K562 (cell line): ENCODE measurements around the gene GGACT. TPM values are rescaled to one million over a fixed set of nuclear protein-coding genes. Genes with fewer than 3 reads are reported as not detected.

ENCODE experiments used
- ATAC-seq: fragments of 200-7000 bp; cut with Tn5 transposase; 3 replicates; pipeline ENCODE4 v1.9.1; 2020; ENCODE audit warnings: moderate library complexity
- BruUV-seq: library from RNA; stranded (reverse); fragments of 400-500 nt; replicated peaks from 2 replicates; lab custom pipeline; 2021; lab: Mats Ljungman, UMichigan
- CTCF ChIA-PET: fragments of 300-600 bp; formaldehyde crosslinking; extraction: SDS; loops from one replicate; lab custom pipeline; 2021; ENCODE audit warnings: low intra/inter-chr PET ratio; lab: Yijun Ruan, JAX
- POLR2A ChIA-PET: fragments of 300-600, 350-650 bp; sonication (Branson Sonifier 250); formaldehyde crosslinking; extraction: SDS; loops from one replicate; lab custom pipeline; 2021; ENCODE audit warnings: antibody characterized with exemption, inconsistent platforms; lab: Yijun Ruan, JAX
- DNase-seq, 4 experiments: peaks; one replicate each; pipeline versions ENCODE4 v3.0.0 to v3.0.0-alpha.2; 2011 to 2018; ENCODE audit warnings: low spot score in 3 of 4, mixed read lengths in 3 of 4; ENCODE audit errors: extremely low read depth in 1 of 4
- FAIRE-seq: peaks from 2 replicates; lab custom pipeline; 2011; peaks lifted over from hg19 to GRCh38; lab: Jason Lieb, UNC
- H2AFZ ChIP-seq: 2 replicates; pipeline ENCODE4 v1.6.0; 2011; ENCODE audit warnings: low read depth, low read length, control low read depth, inconsistent platforms
- H3K27ac ChIP-seq: fragments of 200-600 bp; 3 replicates; pipeline ENCODE4 v1.8.0; 2011; ENCODE audit warnings: low read depth, mild to moderate bottlenecking, control low read depth, inconsistent platforms, low read length, moderate library complexity, mixed read lengths; ENCODE audit errors: extremely low read depth
- H3K27me3 ChIP-seq, 2 experiments: fragments of 300-600 bp in 1 of 2; 2 replicates in 1 of 2; 3 replicates in 1 of 2; pipeline versions ENCODE4 v1.6.0 to v1.8.0; 2011; ENCODE audit warnings: inconsistent platforms in 2 of 2, low read length in 2 of 2, mild to moderate bottlenecking in 1 of 2, mixed read lengths in 1 of 2, moderate library complexity in 1 of 2; ENCODE audit not compliant: control insufficient read depth in 2 of 2, insufficient read depth in 2 of 2
- H3K36me3 ChIP-seq: fragments of 300-600 bp; 3 replicates; pipeline ENCODE4 v1.8.0; 2011; ENCODE audit warnings: mild to moderate bottlenecking, low read length, inconsistent platforms; ENCODE audit not compliant: control insufficient read depth, insufficient read depth
- H3K4me1 ChIP-seq, 2 experiments: fragments of 200-600 bp in 1 of 2; replicated peaks in 1 of 2; 2 replicates in 1 of 2; 3 replicates in 1 of 2; pipeline versions ENCODE4 v1.5.1 to v1.8.0; 2011; ENCODE audit warnings: inconsistent platforms in 2 of 2, low read length in 2 of 2, mild to moderate bottlenecking in 1 of 2, mixed read lengths in 1 of 2, moderate library complexity in 1 of 2; ENCODE audit not compliant: control insufficient read depth in 2 of 2, insufficient read depth in 2 of 2
- H3K4me2 ChIP-seq: 2 replicates; pipeline ENCODE4 v1.6.1; 2011; ENCODE audit warnings: low read length, control low read depth, inconsistent platforms, mixed read lengths; ENCODE audit not compliant: insufficient read depth
- H3K4me3 ChIP-seq: fragments of 200-600 bp; sonication (generic), shearing (Covaris generic); 2 replicates; pipeline ENCODE4 v1.5.1; 2016; ENCODE audit warnings: control low read depth, inconsistent platforms
- H3K79me2 ChIP-seq: fragments of 200-600 bp; 3 replicates; pipeline ENCODE4 v1.8.0; 2011; ENCODE audit warnings: low read length, inconsistent platforms; ENCODE audit not compliant: control insufficient read depth, insufficient read depth
- H3K9ac ChIP-seq, 2 experiments: 2 replicates each; pipeline versions ENCODE4 v1.6.0 to v1.6.1; 2011; ENCODE audit warnings: low read depth in 2 of 2, low read length in 2 of 2, control low read depth in 1 of 2, inconsistent platforms in 1 of 2, mild to moderate bottlenecking in 1 of 2, mixed read lengths in 1 of 2; ENCODE audit not compliant: insufficient read depth in 1 of 2
- H3K9me1 ChIP-seq: one replicate; pipeline ENCODE4 v1.6.0; 2011; ENCODE audit warnings: inconsistent platforms, mild to moderate bottlenecking, low read length, moderate library complexity; ENCODE audit not compliant: control insufficient read depth, insufficient read depth
- H3K9me3 ChIP-seq: replicated peaks from 2 replicates; pipeline ENCODE4 v1.5.1; 2011; ENCODE audit warnings: low read depth, low read length, inconsistent platforms; ENCODE audit not compliant: control insufficient read depth, insufficient read depth
- H4K20me1 ChIP-seq: replicated peaks from 2 replicates; pipeline ENCODE4 v1.6.1; 2011; ENCODE audit warnings: low read length, inconsistent platforms, mixed read lengths; ENCODE audit not compliant: control insufficient read depth, insufficient read depth
- CBFA2T3 ChIP-seq: fragments of 450-650 bp; IDR thresholded peaks from 2 replicates; pipeline ENCODE4 v1.6.1; 2017
- E2F5 ChIP-seq: sonication (generic); formaldehyde crosslinking; IDR thresholded peaks from 2 replicates; pipeline ENCODE4 v1.8.0; 2022; ENCODE audit warnings: mild to moderate bottlenecking, missing genetic modification reagents
- ETV5 ChIP-seq: sonication (generic); formaldehyde crosslinking; IDR thresholded peaks from 2 replicates; pipeline ENCODE4 v1.4.0; 2020; ENCODE audit warnings: low read depth, mild to moderate bottlenecking, missing genetic modification reagents
- FOXP4 ChIP-seq: sonication (generic); formaldehyde crosslinking; IDR thresholded peaks from 2 replicates; pipeline ENCODE4 v1.8.0; 2022; ENCODE audit warnings: mild to moderate bottlenecking, missing genetic modification reagents, borderline replicate concordance
- KLF13 ChIP-seq: fragments of 450-650 bp; IDR thresholded peaks from 2 replicates; pipeline ENCODE4 v1.6.1; 2016; ENCODE audit warnings: missing genetic modification characterization, low read depth, mild to moderate bottlenecking, missing compliant biosample characterization, moderate library complexity, borderline replicate concordance
- MCM2 ChIP-seq: fragments of 450-650 bp; IDR thresholded peaks from 2 replicates; pipeline ENCODE4 v1.6.1; 2017; ENCODE audit warnings: low read depth, mild to moderate bottlenecking
- MLX ChIP-seq, 2 experiments: fragments of 450-650 bp in 1 of 2; sonication (generic) in 1 of 2; formaldehyde crosslinking; conservative IDR thresholded peaks; 2 replicates each; pipeline versions ENCODE4 v1.4.0 to v1.8.1; 2020 to 2022; ENCODE audit warnings: mild to moderate bottlenecking in 1 of 2, missing genetic modification reagents in 1 of 2
- NFIC ChIP-seq: fragments of 450-650 bp; IDR thresholded peaks from 2 replicates; pipeline ENCODE4 v1.6.1; 2017; ENCODE audit warnings: mild to moderate bottlenecking, inconsistent platforms
- NR1H2 ChIP-seq: sonication (generic); formaldehyde crosslinking; IDR thresholded peaks from 2 replicates; pipeline ENCODE4 v1.4.0; 2020; ENCODE audit warnings: mild to moderate bottlenecking, missing genetic modification reagents
- POU5F1 ChIP-seq: fragments of 150-350 bp; IDR thresholded peaks from 2 replicates; pipeline ENCODE4 v1.6.1; 2014; ENCODE audit warnings: borderline replicate concordance, low read length, low read depth, mild to moderate bottlenecking; ENCODE audit not compliant: partially characterized antibody
- SFPQ ChIP-seq: fragments of 200-400 bp; formaldehyde crosslinking; IDR thresholded peaks from 2 replicates; pipeline ENCODE4 v1.6.1; 2017; ENCODE audit warnings: mild to moderate bottlenecking, low read depth, low read length, moderate library complexity
- ZFP30 ChIP-seq: fragments of 250-450 bp; sonication (Bioruptor Pico); IDR thresholded peaks from 2 replicates; pipeline ENCODE4 v1.8.0; 2022; ENCODE audit warnings: moderate library complexity, mild to moderate bottlenecking, inconsistent platforms, borderline replicate concordance
- ZNF143 ChIP-seq: sonication (generic); formaldehyde crosslinking; IDR thresholded peaks from 2 replicates; pipeline ENCODE4 v1.9.0; 2022; ENCODE audit warnings: mild to moderate bottlenecking, missing genetic modification reagents
- ZNF316 ChIP-seq: fragments of 450-650 bp; IDR thresholded peaks from 2 replicates; pipeline ENCODE4 v1.6.1; 2016
- ZNF436 ChIP-seq: fragments of 250-450, 450-650 bp; sonication (Bioruptor Pico); formaldehyde crosslinking; IDR thresholded peaks from 2 replicates; pipeline ENCODE4 v1.7.0; 2020; ENCODE audit warnings: mild to moderate bottlenecking
- WGBS: fragments of 100-300 bp; shearing (Covaris generic); methylation state at CpG from one replicate; pipeline ENCODE4 v1.1.6; 2016; ENCODE audit warnings: low coverage, mixed read lengths; ENCODE audit not compliant: insufficient coverage; ENCODE audit errors: missing lambda C conversion rate; 5-methylcytosine and 5-hydroxymethylcytosine counted together
- in situ Hi-C: fragments of 300-500 bp; cut with MboI; formaldehyde crosslinking; loops from 4 replicates; pipeline ENCODE4 v1.15.0; 2018; ENCODE audit warnings: inconsistent platforms, mixed read lengths
- intact Hi-C: fragments of 100-400 bp; cut with micrococcal nuclease; formaldehyde crosslinking; loops from 2 replicates; pipeline ENCODE4 v1.14.2; 2022
- polyA plus RNA-seq, 8 experiments: library from polyadenylated mRNA; depleted of rRNA in 4 of 8; stranded (reverse) in 5 of 8; unstranded in 3 of 8; fragments of >200 nt; fragmentation: Nextera tagmentation in 2 of 8; fragmentation: Illumina TruSeq in 1 of 8; extraction: Ambion mirVana in 2 of 8; extraction: Trizol in 1 of 8; gene quantifications; 2 replicates each; pipeline versions ENCODE4 v1.2.1 to v1.2.3, GENCODE V29; 2011 to 2014; ENCODE audit warnings: inconsistent platforms in 1 of 8, missing spikeins in 1 of 8
- total RNA-seq, 7 experiments: library from RNA; depleted of rRNA in 6 of 7; stranded (reverse); fragments of >200 nt in 6 of 7; fragmentation: Illumina TruSeq in 2 of 7; extraction: Trizol in 2 of 7; gene quantifications; 2 replicates each; pipeline versions ENCODE4 v1.2.1 to v1.2.3, GENCODE V29; 2011 to 2021; ENCODE audit warnings: low replicate concordance in 1 of 7

The GGACT gene
- total and polyA plus RNA-seq, 9 of the 15 experiments (the other 6 are each of a cell fraction or from before 2014, with no cell fraction given), result 0.20 to 3.2 (median 1.7) TPM

GRCh38 chr13:100518394-100519062 is 70.1 kb downstream of the GGACT start (continued):
- TF ChIP-seq ZNF316 (peak; percentile 46), CBFA2T3 (no peak), NFIC (no peak), ZFP30 (CRISPR knock-in tag) (no peak), ZNF143 (CRISPR knock-in tag) (no peak), ZNF436 (CRISPR knock-in tag) (no peak)
- TF ChIP-seq, all 486 proteins: peak for 7

GRCh38 chr13:100517728-100518127 is 70.9 kb downstream of the GGACT start:
- Histone ChIP-seq H3K4me1 (no peaks in the 10 kb centered on the region), H3K79me2 (no peaks in the 10 kb centered on the region), H2AFZ (no peak overlapping the region), H3K9me1 (no peaks in the 10 kb centered on the region), H4K20me1 (no peaks in the 10 kb centered on the region; the same call in 1 of the 2 replicates), H3K36me3 (no peaks in the 10 kb centered on the region), H3K4me3 (no peak overlapping the region), H3K9ac (no peak overlapping the region), H3K27me3 (no peaks in the 10 kb centered on the region), H3K27ac (no peak overlapping the region), H3K9me3 (no peaks in the 10 kb centered on the region), H3K4me2 (no peak overlapping the region)
- intact Hi-C loops (loop anchor here (10.0 kb wide), 1 partner anchor 473 kb away; no protein-coding TSS in a partner anchor), in situ Hi-C loops (loop anchor here (10.0 kb wide), 1 partner anchor 613 kb away; no protein-coding TSS in a partner anchor)
- DNase-seq, result no peak
- no peak for ATAC-seq
- POLR2A ChIA-PET, result interaction anchor here (0.7 kb wide), 1 partner anchor 1216 kb away, joined by 3 read pairs; no protein-coding TSS in a partner anchor
- BruUV-seq, result no TSS peak
- WGBS, result 98% methylated on average over 4 of the region's 13 CpGs
- FAIRE-seq, result no peak
- CTCF ChIA-PET, result no interaction called here
- TF ChIP-seq POU5F1, result no peak
- TF ChIP-seq SFPQ, result no peak
- no peak for TF ChIP-seq FOXP4 (CRISPR knock-in tag)
- TF ChIP-seq MCM2, result no peak
- no peak for TF ChIP-seq ETV5 (CRISPR knock-in tag)
- TF ChIP-seq KLF13, result no peak
- no peak for TF ChIP-seq MLX (CRISPR knock-in tag; conservative IDR thresholded peaks at IDR 0.05)
- no peak for TF ChIP-seq E2F5 (CRISPR knock-in tag)
- TF ChIP-seq NR1H2, result no peak
